ENCODE results near the gene MRPL58.

GRCh38 chr17:75010683-75011400 lies 1.6 kb upstream of the MRPL58 start:
- TF ChIP-seq CTCF (IDR thresholded peaks at IDR 0.05) = peak in 1 of 3 donors; percentile 22
- TF ChIP-seq POLR2A (IDR thresholded peaks at IDR 0.05) = no peak

Data from breast epithelium (tissue), 3 donors.